Endothelial cell (in vitro differentiated cells): ENCODE measurements around the gene TNIK. TPM values are rescaled to one million over a fixed set of nuclear protein-coding genes. Genes with fewer than 3 reads are reported as not detected.

Source experiments
- DNase-seq: peaks from one replicate; pipeline ENCODE4 v3.0.0; 2021; ENCODE audit warnings: low spot score
- H3K27ac Mint-ChIP-seq: one replicate; pipeline ENCODE4 v1.8.0; 2021; ENCODE audit warnings: mixed read lengths, inconsistent platforms; ENCODE audit not compliant: unreplicated experiment
- H3K27me3 Mint-ChIP-seq: one replicate; pipeline ENCODE4 v1.8.0; 2021; ENCODE audit warnings: mild to moderate bottlenecking, moderate library complexity, mixed read lengths, inconsistent platforms; ENCODE audit not compliant: unreplicated experiment
- H3K36me3 Mint-ChIP-seq: one replicate; pipeline ENCODE4 v1.8.0; 2021; ENCODE audit warnings: mild to moderate bottlenecking, low read depth, mixed read lengths, inconsistent platforms; ENCODE audit not compliant: unreplicated experiment
- H3K4me1 Mint-ChIP-seq: one replicate; pipeline ENCODE4 v1.8.0; 2021; ENCODE audit warnings: mild to moderate bottlenecking, mixed read lengths, inconsistent platforms; ENCODE audit not compliant: unreplicated experiment
- H3K4me3 Mint-ChIP-seq: one replicate; pipeline ENCODE4 v1.8.0; 2021; ENCODE audit warnings: mild to moderate bottlenecking, mixed read lengths, inconsistent platforms; ENCODE audit not compliant: unreplicated experiment
- H3K9me3 Mint-ChIP-seq: one replicate; pipeline ENCODE4 v1.8.0; 2021; ENCODE audit warnings: mixed read lengths, inconsistent platforms; ENCODE audit not compliant: unreplicated experiment
- CTCF ChIP-seq: fragments of 200-600 bp; sonication (generic); IDR thresholded peaks from one replicate; pipeline ENCODE4 v1.5.0; 2021; ENCODE audit warnings: antibody characterized with exemption; ENCODE audit not compliant: unreplicated experiment
- total RNA-seq: library from RNA; stranded (reverse); fragmentation: NEBNext Ultra II Directional; extraction: Animal tissue kit (Norgen Biotek cat#: 25700); gene quantifications from one replicate; pipeline ENCODE4 v1.2.1, GENCODE V29; 2021; ENCODE audit not compliant: unreplicated experiment

Gene TNIK
- total RNA-seq, 1 donor from 2014 or later = 67.0 TPM

GRCh38 chr3:171184372-171184771 lies 275.8 kb downstream of the TNIK start:
- no peak for TF ChIP-seq CTCF
- no peak overlapping the region for H3K4me3 Mint-ChIP-seq
- H3K9me3 Mint-ChIP-seq = no peaks in the 10 kb centered on the region
- no peak overlapping the region for H3K27ac Mint-ChIP-seq
- H3K36me3 Mint-ChIP-seq = peaks cover 10% of the 10 kb centered on the region
- peaks cover 28% of the 10 kb centered on the region for H3K4me1 Mint-ChIP-seq
- peaks cover 3% of the 10 kb centered on the region for H3K27me3 Mint-ChIP-seq
- no peak for DNase-seq

DNA sequence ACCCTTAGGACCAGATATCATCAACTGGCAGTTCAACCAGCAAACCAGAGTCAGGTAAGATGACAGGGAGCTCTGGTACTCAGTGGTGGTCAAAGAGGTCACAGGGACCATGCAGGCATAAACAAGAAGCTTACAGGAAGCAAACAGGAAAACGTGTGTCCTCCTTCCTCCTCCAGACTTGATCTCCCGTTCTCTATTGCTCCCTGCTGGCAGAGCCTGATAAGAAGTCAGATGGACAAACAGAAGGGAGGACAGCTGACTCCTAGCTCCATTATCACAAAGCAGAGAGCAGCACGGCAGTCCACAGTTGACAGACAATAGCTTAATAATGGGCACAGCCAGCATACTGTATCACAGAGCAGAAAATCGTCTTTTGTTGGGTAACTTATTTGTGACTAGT lies 277.2 kb downstream of the TNIK start:
- H3K36me3 Mint-ChIP-seq = peaks cover 10% of the 10 kb centered on the region
- DNase-seq = peak; percentile 39
- H3K9me3 Mint-ChIP-seq = no peaks in the 10 kb centered on the region
- H3K4me1 Mint-ChIP-seq = peaks cover 28% of the 10 kb centered on the region
- H3K4me3 Mint-ChIP-seq = no peak overlapping the region
- TF ChIP-seq CTCF = no peak
- peaks cover 6% of the 10 kb centered on the region for H3K27me3 Mint-ChIP-seq
- peak overlapping the region; percentile 54 for H3K27ac Mint-ChIP-seq

DNA sequence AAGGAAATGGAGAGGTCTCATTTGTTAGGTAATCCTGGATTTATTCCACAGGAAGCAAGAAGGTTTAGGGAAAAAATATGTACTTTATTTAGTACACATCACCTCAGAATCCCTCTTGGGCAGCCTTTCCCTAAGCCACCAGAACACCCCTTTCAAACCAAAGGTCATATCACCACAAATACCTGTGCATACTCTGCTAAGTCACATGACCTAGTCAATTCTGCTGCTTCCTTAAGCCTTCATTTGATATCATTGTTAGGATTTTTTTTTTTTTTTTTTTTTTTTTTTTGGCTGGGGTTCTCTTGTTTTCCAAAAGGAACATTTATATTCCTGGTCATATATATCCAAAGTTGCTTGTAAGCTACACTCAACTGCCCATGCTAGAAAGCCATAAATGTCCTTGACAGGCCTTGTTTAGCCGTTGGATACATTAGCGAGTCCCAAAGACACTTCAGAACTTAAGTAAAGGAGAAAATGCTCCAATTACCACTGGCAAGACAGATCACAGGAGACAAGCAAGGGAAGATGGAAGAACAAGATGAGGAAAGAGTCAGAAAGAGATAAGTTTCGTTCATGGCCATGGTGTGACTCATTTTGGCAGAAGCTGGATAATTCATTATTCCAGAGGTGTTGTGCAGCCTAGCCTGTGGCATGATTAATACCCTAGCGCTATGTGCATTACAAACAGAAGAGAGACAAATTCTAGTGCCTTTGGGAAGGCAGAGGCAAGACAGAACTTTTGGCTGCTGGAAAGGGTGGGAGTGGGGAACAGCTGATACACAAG lies 278.1 kb downstream of the TNIK start:
- H3K27ac Mint-ChIP-seq = no peak overlapping the region
- peaks cover 6% of the 10 kb centered on the region for H3K27me3 Mint-ChIP-seq
- H3K9me3 Mint-ChIP-seq = no peaks in the 10 kb centered on the region
- no peak for DNase-seq
- H3K4me3 Mint-ChIP-seq = peak overlapping the region; percentile 2
- H3K36me3 Mint-ChIP-seq = peaks cover 15% of the 10 kb centered on the region
- peaks cover 28% of the 10 kb centered on the region for H3K4me1 Mint-ChIP-seq
- TF ChIP-seq CTCF = no peak

DNA sequence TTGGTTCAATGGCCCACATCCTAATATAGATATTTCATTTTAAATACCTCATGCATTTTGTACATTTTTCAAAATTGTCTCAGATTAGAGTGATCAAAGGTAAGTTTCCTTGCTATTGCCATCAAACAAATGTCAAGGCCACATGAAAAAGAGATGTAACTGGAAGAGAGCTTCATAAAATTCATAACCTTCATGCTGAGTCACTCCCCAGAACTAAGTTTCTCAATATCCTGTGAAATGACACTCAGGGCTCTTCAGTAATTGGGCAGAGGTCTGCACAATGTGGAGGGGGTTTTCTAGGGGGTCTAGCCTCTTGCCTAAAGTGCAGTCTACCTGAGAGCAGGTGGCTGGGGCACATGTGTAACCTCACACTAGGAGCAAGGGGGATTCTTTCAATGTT lies 281.5 kb downstream of the TNIK start:
- Mint-ChIP-seq H3K4me3 (no peak overlapping the region), H3K4me1 (peaks cover 21% of the 10 kb centered on the region), H3K9me3 (no peaks in the 10 kb centered on the region), H3K27me3 (peaks cover 7% of the 10 kb centered on the region), H3K36me3 (peaks cover 18% of the 10 kb centered on the region), H3K27ac (no peak overlapping the region)
- TF ChIP-seq CTCF = no peak
- DNase-seq = no peak

- H3K9me3 Mint-ChIP-seq = no peaks in the 10 kb centered on the region
These were observed 282.7 kb downstream of the TNIK start for GRCh38 chr3:171177553-171177952.

More at GRCh38 chr3:171177553-171177952, 282.7 kb downstream of the TNIK start:
- Mint-ChIP-seq H3K36me3 (peaks cover 19% of the 10 kb centered on the region), H3K27ac (no peak overlapping the region), H3K27me3 (peaks cover 7% of the 10 kb centered on the region), H3K4me3 (no peak overlapping the region), H3K4me1 (peaks cover 15% of the 10 kb centered on the region)
- DNase-seq = no peak
- no peak for TF ChIP-seq CTCF
